Measurements from ENCODE around the gene SHROOM3. TPM values are rescaled to one million over a fixed set of nuclear protein-coding genes. Genes with fewer than 3 reads are reported as not detected.
A peak's percentile ranks its signal among the peaks of the same experiment; 100 is the strongest.

Gene SHROOM3
- total RNA-seq, 4 donors from 2014 or later: 52.0 to 444 (median 364) TPM

DNA sequence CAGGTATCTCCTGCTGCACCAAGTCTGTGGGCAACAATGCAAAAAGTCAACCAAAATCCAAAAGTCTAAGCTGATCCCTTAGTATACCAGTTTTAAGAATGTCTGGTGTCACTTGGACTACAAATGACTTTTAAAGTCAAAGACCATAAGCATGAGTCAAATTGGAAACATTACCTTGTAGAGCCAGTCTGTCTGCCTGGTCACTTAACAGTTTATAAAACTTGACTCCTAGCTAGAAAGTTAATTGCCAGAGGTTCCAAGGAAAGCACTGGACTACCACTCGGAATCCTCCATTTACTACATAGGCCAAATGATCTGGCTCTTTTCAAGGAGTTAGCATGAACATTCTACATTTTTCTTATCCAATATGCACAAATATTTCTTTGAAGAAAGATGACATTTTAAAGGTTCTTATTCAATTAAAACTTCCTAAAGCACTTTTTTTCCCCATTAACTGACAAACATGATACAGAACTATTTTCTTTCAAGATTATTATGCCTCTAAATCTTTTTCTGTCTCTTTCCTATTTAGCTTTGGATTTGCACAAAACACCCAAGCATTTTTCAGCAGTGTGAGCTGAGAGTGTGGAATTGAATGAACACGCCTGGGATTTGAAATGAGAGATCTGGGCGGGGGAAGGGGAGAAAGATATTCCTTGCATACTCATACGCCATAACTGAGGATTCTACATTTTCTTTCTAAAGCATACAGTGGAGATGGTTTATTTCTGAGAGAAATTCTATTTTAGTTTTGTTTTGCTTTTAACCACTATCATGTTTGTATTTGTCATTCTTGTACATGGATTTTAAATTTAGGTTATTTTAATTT, 188.4 kb downstream of the SHROOM3 start:
- TF ChIP-seq CTCF (IDR thresholded peaks at IDR 0.05) (no peak), POLR2A (IDR thresholded peaks at IDR 0.05) (no peak)
- Histone ChIP-seq H3K36me3 (peaks cover 0 to under 1% (median 0%) of the 10 kb centered on the region in 3 donors), H3K27ac (peak overlapping the region in 1 of 4 donors; percentile 76), H3K4me3 (no peak overlapping the region), H3K9me3 (no peaks in the 10 kb centered on the region), H3K27me3 (no peaks in the 10 kb centered on the region), H3K4me1 (peaks cover 0 to 26% (median 0%) of the 10 kb centered on the region in 4 donors)
- DNase-seq: no peak

- DNase-seq: no peak
- Histone ChIP-seq H3K27me3 (no peaks in the 10 kb centered on the region), H3K27ac (peak overlapping the region in 2 of 4 donors; percentile 14 to 76), H3K36me3 (peaks cover 0 to 8% (median 0%) of the 10 kb centered on the region in 3 donors), H3K4me1 (peaks cover 0 to 26% (median 0%) of the 10 kb centered on the region in 4 donors), H3K4me3 (no peak overlapping the region), H3K9me3 (no peaks in the 10 kb centered on the region)
- TF ChIP-seq CTCF (IDR thresholded peaks at IDR 0.05) (no peak), POLR2A (IDR thresholded peaks at IDR 0.05) (no peak)
Measured at GRCh38 chr4:76624241-76624681, 189.2 kb downstream of the SHROOM3 start.

DNA sequence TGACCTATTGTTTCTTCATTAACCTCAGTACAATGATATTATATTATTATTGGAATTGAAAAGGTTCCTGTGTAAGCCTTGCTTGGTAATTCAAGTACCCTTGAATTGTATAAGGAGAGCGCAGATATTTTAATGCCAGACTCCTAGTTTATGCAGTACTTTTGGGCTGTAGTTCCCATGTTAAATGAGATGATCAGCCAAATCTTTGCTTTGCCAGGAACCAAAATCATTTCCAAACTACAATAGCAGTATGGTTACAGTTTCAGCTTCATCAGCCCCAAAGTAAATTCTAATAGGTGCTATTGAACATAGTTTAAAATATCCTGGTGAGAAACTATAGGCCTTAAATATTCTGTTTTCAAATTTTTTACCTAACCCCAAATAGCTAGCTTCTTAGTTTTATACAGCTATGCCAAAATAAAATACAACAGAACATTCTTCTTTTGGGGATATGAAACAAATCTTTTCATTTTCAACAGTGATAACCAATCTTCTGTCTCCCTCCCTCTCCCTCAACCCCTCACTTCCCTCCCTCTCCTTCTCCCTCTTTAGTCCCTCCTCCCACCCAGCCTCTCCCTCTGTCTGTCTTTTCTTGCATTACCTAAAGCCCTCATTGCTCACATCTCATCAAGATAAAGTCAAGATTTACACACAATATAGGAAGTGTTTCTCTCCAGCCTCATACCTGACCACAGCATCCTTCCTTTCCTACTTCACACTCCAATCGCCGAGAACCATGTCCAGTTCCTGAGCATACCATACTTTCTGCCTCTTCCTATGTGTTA, 190.1 kb downstream of the SHROOM3 start:
- H3K4me1 ChIP-seq: peaks cover 0 to 26% (median 0%) of the 10 kb centered on the region in 4 donors
- TF ChIP-seq CTCF (IDR thresholded peaks at IDR 0.05) (no peak), POLR2A (IDR thresholded peaks at IDR 0.05) (no peak)

DNA sequence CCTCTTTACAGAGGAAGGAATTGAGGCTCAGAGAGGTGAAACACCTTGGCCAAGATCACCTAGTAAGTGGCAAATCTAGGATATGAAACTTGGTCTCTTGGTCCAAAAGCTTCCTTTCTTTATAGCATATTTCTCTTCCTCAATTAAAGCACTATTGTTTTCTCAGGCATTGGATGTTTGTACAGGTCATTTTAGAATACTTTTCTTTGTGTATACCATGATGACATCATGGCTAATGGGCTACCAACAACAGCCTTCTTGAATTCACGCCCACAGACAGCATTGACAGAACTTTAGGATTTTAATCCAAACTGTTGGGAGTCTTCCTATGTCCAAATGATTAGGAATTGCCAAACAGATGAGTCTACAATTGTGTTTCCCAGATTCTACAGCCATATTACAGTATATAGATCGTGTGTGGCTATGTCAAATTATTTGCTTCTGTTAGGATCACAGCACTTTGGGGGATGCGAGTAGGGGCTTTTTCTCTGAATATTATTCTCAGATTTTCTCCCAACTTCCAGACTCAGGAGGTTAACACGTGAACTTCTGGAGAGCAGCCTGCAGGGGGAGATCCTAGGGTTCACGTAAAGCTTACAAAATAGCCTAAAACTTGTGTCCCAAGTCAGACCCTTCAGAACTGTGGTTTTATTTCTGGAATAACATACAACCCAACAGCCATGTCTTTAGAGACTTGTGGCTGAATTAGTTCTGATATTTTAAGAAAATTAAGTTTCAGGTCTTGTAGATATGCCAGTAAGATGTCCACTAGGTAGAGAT, 191.8 kb downstream of the SHROOM3 start:
- Histone ChIP-seq H3K36me3 (peaks cover 0 to 8% (median 0%) of the 10 kb centered on the region in 3 donors), H3K27ac (no peak overlapping the region), H3K4me3 (no peak overlapping the region), H3K27me3 (no peaks in the 10 kb centered on the region), H3K4me1 (peaks cover 0 to 12% (median 0%) of the 10 kb centered on the region in 4 donors), H3K9me3 (no peaks in the 10 kb centered on the region)
- DNase-seq: no peak
- peak in 2 of 6 experiments; percentile 9 to 16 for TF ChIP-seq CTCF (IDR thresholded peaks at IDR 0.05)
- no peak for TF ChIP-seq POLR2A (IDR thresholded peaks at IDR 0.05)

More for the DNA sequence above, 190.1 kb downstream of the SHROOM3 start:
- Histone ChIP-seq H3K27ac (peak overlapping the region in 2 of 4 donors; percentile 14 to 76), H3K9me3 (no peaks in the 10 kb centered on the region), H3K27me3 (no peaks in the 10 kb centered on the region), H3K4me3 (no peak overlapping the region), H3K36me3 (peaks cover 0 to 8% (median 0%) of the 10 kb centered on the region in 3 donors)
- no peak for DNase-seq

GRCh38 chr4:76628251-76628650, 193.2 kb downstream of the SHROOM3 start:
- no peak for DNase-seq
- Histone ChIP-seq H3K4me3 (no peak overlapping the region), H3K4me1 (peaks cover 0 to 1% (median 0%) of the 10 kb centered on the region in 4 donors), H3K27ac (no peak overlapping the region), H3K27me3 (no peaks in the 10 kb centered on the region), H3K9me3 (no peaks in the 10 kb centered on the region), H3K36me3 (peaks cover 0 to 8% (median 0%) of the 10 kb centered on the region in 3 donors)
- no peak for TF ChIP-seq POLR2A (IDR thresholded peaks at IDR 0.05)

All from Peyer's patch (tissue), 4 donors.